ENCODE measurements around the gene CDYL2.
"Not testable (repeated sequence)": the region's sequence is repeated elsewhere in the genome, so short reads cannot be mapped to it uniquely, and the experiment has no call there.

The CDYL2 gene

GRCh38 chr16:80727066-80727763, 77.2 kb downstream of the CDYL2 start:
- H3K4me1 ChIP-seq (ENCODE audit: control insufficient read depth, insufficient read depth, low read length); H3K4me3 ChIP-seq (ENCODE audit: low read depth, low read length); H3K27ac ChIP-seq (ENCODE audit: low read depth, low read length); H3K9ac ChIP-seq (ENCODE audit: low read length); H3K27me3 ChIP-seq (ENCODE audit: control insufficient read depth, insufficient read depth, low read length); H3K36me3 ChIP-seq (ENCODE audit: control insufficient read depth, insufficient read depth, low read length): not testable (repeated sequence)
- H3K9me3 ChIP-seq (ENCODE audit: control insufficient read depth, insufficient read depth, low read depth, low read length): peaks cover 11% of the 10 kb centered on the region; the same call in 1 of the 2 replicates

- no peak overlapping the region for H3K27ac ChIP-seq (ENCODE audit: low read depth, low read length)
- no peaks in the 10 kb centered on the region for H3K36me3 ChIP-seq (ENCODE audit: control insufficient read depth, insufficient read depth, low read length)
- H3K9me3 ChIP-seq (ENCODE audit: control insufficient read depth, insufficient read depth, low read depth, low read length): peaks cover 11% of the 10 kb centered on the region; the same call in 1 of the 2 replicates
- no peaks in the 10 kb centered on the region for H3K4me1 ChIP-seq (ENCODE audit: control insufficient read depth, insufficient read depth, low read length)
- H3K27me3 ChIP-seq (ENCODE audit: control insufficient read depth, insufficient read depth, low read length): no peaks in the 10 kb centered on the region
- no peak overlapping the region for H3K4me3 ChIP-seq (ENCODE audit: low read depth, low read length)
- no peak overlapping the region for H3K9ac ChIP-seq (ENCODE audit: low read length)
Measured at GRCh38 chr16:80725566-80726162, 78.7 kb downstream of the CDYL2 start.

DNA sequence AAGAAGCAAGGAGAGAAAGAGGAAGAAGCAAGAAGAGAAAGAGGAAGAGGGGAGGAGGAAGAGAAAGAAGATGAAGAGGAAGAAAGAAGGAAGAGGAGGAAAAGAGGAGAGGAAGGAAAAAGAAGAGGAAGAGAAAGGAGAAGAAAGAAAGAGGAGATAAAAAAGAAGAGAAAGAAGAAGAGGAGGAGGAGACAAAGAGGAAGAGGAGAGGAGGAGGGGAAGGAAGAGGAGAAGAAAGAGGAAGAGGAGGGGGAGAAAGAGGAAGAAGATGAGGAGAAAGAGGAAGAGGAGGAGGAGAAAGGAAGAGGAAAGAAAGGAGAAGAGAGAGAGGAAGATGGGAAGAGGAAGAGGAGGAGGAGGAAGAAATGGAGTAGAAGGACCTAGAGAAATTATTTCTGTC, 80.4 kb downstream of the CDYL2 start:
- H3K4me3 ChIP-seq (ENCODE audit: low read depth, low read length): no peak overlapping the region
- H3K9ac ChIP-seq (ENCODE audit: low read length): no peak overlapping the region
- H3K4me1 ChIP-seq (ENCODE audit: control insufficient read depth, insufficient read depth, low read length): no peaks in the 10 kb centered on the region
- peaks cover 11% of the 10 kb centered on the region; the same call in 1 of the 2 replicates for H3K9me3 ChIP-seq (ENCODE audit: control insufficient read depth, insufficient read depth, low read depth, low read length)
- no peaks in the 10 kb centered on the region for H3K36me3 ChIP-seq (ENCODE audit: control insufficient read depth, insufficient read depth, low read length)
- no peak overlapping the region for H3K27ac ChIP-seq (ENCODE audit: low read depth, low read length)
- no peaks in the 10 kb centered on the region for H3K27me3 ChIP-seq (ENCODE audit: control insufficient read depth, insufficient read depth, low read length)

DNA sequence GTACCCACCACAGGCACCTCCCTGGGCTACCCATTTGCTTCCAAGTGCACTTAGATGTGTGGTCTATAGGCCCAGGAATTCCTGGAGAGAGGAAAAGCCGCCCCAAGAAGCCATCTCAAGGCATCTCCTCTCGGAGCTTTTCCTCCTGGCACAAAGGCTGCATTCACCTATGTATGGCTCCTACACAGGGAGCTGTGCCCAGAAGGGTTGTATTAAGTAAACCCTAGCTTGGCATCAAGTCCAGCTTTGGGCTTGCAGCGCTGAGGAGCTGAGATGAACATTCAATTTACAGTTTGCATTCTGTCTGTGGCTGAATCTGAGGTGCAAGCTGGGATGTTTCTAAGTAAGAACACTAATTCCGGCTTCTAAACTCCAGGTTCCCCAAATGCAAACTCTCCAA, 81.3 kb downstream of the CDYL2 start:
- Histone ChIP-seq H3K9ac (ENCODE audit: low read length) (no peak overlapping the region), H3K36me3 (ENCODE audit: control insufficient read depth, insufficient read depth, low read length) (no peaks in the 10 kb centered on the region), H3K27me3 (ENCODE audit: control insufficient read depth, insufficient read depth, low read length) (no peaks in the 10 kb centered on the region), H3K9me3 (ENCODE audit: control insufficient read depth, insufficient read depth, low read depth, low read length) (peaks cover 11% of the 10 kb centered on the region; the same call in 1 of the 2 replicates), H3K4me1 (ENCODE audit: control insufficient read depth, insufficient read depth, low read length) (peaks cover 6% of the 10 kb centered on the region), H3K4me3 (ENCODE audit: low read depth, low read length) (no peak overlapping the region), H3K27ac (ENCODE audit: low read depth, low read length) (no peak overlapping the region)

DNA sequence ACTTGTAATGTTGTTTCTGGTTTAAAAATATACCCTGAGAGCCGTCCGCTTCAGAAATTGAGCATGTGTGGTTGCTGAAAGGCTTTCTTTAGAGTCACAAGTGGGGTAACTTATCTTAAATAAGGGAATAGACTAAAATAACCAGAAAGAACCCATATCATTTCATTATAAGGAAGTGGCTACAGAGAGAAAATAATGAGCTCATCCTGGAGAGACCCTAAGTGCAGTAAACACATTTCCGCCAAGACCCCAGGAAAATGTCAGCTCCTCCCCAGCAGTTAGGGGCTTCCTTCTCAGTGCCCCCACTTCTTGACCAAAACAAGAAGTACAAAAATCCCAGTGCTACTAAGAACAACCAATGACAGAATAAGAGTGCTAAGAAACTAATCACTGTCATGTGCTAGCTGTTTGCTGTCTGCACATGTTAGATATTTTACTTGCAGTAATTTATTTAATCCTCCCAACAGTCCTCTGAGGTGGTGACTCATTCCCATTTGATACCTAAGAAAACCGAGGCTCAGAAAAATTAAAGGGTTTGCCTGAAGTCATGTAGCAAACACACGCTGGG, 83.5 kb downstream of the CDYL2 start:
- Histone ChIP-seq H3K9ac (ENCODE audit: low read length) (no peak overlapping the region), H3K9me3 (ENCODE audit: control insufficient read depth, insufficient read depth, low read depth, low read length) (0 out of 2 replicates have a peak, but pooled peaks cover 6% of the 10 kb centered on the region), H3K27ac (ENCODE audit: low read depth, low read length) (no peak overlapping the region), H3K27me3 (ENCODE audit: control insufficient read depth, insufficient read depth, low read length) (no peaks in the 10 kb centered on the region), H3K4me1 (ENCODE audit: control insufficient read depth, insufficient read depth, low read length) (peaks cover 6% of the 10 kb centered on the region), H3K36me3 (ENCODE audit: control insufficient read depth, insufficient read depth, low read length) (no peaks in the 10 kb centered on the region), H3K4me3 (ENCODE audit: low read depth, low read length) (no peak overlapping the region)

DNA sequence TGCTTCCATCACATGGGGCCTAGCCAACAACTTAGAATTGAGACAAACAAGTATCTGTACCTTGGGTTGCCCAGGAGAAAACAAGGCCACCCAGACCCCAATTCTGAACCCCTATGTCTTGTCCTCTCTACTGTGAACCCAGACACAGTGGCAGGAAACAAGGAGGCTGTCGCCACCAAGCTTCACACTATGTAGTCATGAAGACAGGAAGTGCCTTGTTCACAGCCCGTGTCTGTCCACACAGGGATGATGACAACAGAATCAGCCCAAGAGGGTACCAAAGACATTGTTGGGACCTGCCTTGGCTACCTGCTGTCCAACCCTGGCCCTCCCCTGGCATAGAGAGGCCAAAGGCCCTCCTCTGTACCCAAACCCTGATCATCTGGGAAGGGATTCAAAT, 84.8 kb downstream of the CDYL2 start:
- H3K27ac ChIP-seq (ENCODE audit: low read depth, low read length): no peak overlapping the region
- H3K4me1 ChIP-seq (ENCODE audit: control insufficient read depth, insufficient read depth, low read length): peaks cover 6% of the 10 kb centered on the region
- H3K9me3 ChIP-seq (ENCODE audit: control insufficient read depth, insufficient read depth, low read depth, low read length): 0 out of 2 replicates have a peak, but pooled peaks cover 6% of the 10 kb centered on the region
- H3K36me3 ChIP-seq (ENCODE audit: control insufficient read depth, insufficient read depth, low read length): no peaks in the 10 kb centered on the region
- H3K4me3 ChIP-seq (ENCODE audit: low read depth, low read length): no peak overlapping the region
- no peak overlapping the region for H3K9ac ChIP-seq (ENCODE audit: low read length)
- H3K27me3 ChIP-seq (ENCODE audit: control insufficient read depth, insufficient read depth, low read length): no peaks in the 10 kb centered on the region

DNA sequence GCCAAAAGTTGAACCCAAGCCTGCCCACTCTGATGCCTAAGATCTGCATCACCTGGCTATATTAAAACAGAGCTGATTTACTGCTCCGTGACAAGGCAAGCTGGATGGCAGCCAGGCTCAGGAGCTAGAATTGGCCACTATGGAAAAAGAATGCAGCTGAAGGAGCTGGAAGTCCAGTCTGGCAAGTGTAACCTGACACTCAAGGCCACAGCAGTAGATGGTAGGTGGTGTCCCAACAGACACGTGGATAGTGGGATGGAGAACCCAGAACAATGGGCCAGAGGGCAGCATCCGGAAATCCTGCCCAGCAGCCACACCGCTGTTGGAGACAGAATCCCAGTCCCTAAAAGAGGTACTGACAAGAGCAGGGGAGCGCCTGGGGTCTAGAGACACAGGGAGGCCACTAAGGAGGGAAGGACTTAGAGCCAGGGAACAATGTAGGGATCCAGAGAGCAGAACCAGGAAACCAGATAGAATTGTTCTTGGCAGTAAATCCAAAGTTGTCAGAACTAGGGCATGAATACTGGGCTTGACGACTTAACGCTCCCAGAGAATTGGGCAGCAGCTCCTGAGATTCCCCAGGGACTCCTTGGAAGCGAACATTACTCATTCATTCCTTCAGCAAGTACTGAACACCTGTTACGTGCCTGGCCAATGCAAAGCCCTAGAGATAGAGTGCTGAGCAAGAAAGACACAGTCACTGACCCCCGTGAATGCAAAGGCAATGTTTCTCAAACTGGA, 85.7 kb downstream of the CDYL2 start:
- no peaks in the 10 kb centered on the region for H3K27me3 ChIP-seq (ENCODE audit: control insufficient read depth, insufficient read depth, low read length)

GRCh38 chr16:80717611-80718010, 86.8 kb downstream of the CDYL2 start:
- 0 out of 2 replicates have a peak, but pooled peaks cover 2% of the 10 kb centered on the region for H3K9me3 ChIP-seq (ENCODE audit: control insufficient read depth, insufficient read depth, low read depth, low read length)
- no peak overlapping the region for H3K4me3 ChIP-seq (ENCODE audit: low read depth, low read length)
- no peaks in the 10 kb centered on the region for H3K36me3 ChIP-seq (ENCODE audit: control insufficient read depth, insufficient read depth, low read length)
- H3K4me1 ChIP-seq (ENCODE audit: control insufficient read depth, insufficient read depth, low read length): peaks cover 6% of the 10 kb centered on the region
- H3K27me3 ChIP-seq (ENCODE audit: control insufficient read depth, insufficient read depth, low read length): no peaks in the 10 kb centered on the region
- H3K9ac ChIP-seq (ENCODE audit: low read length): no peak overlapping the region
- no peak overlapping the region for H3K27ac ChIP-seq (ENCODE audit: low read depth, low read length)

More for the DNA sequence above, 85.7 kb downstream of the CDYL2 start:
- Histone ChIP-seq H3K4me3 (ENCODE audit: low read depth, low read length) (no peak overlapping the region), H3K9ac (ENCODE audit: low read length) (no peak overlapping the region), H3K9me3 (ENCODE audit: control insufficient read depth, insufficient read depth, low read depth, low read length) (0 out of 2 replicates have a peak, but pooled peaks cover 6% of the 10 kb centered on the region), H3K27ac (ENCODE audit: low read depth, low read length) (no peak overlapping the region), H3K4me1 (ENCODE audit: control insufficient read depth, insufficient read depth, low read length) (peaks cover 6% of the 10 kb centered on the region), H3K36me3 (ENCODE audit: control insufficient read depth, insufficient read depth, low read length) (no peaks in the 10 kb centered on the region)

- Histone ChIP-seq H3K36me3 (ENCODE audit: control insufficient read depth, insufficient read depth, low read length) (no peaks in the 10 kb centered on the region), H3K9ac (ENCODE audit: low read length) (no peak overlapping the region), H3K9me3 (ENCODE audit: control insufficient read depth, insufficient read depth, low read depth, low read length) (no peaks in the 10 kb centered on the region), H3K4me3 (ENCODE audit: low read depth, low read length) (no peak overlapping the region), H3K27me3 (ENCODE audit: control insufficient read depth, insufficient read depth, low read length) (no peaks in the 10 kb centered on the region), H3K4me1 (ENCODE audit: control insufficient read depth, insufficient read depth, low read length) (peaks cover 6% of the 10 kb centered on the region), H3K27ac (ENCODE audit: low read depth, low read length) (no peak overlapping the region)
Measured at GRCh38 chr16:80716564-80717139, 87.7 kb downstream of the CDYL2 start.

GRCh38 chr16:80711406-80711805, 93.0 kb downstream of the CDYL2 start:
- Histone ChIP-seq H3K9ac (ENCODE audit: low read length) (no peak overlapping the region), H3K27ac (ENCODE audit: low read depth, low read length) (no peak overlapping the region), H3K36me3 (ENCODE audit: control insufficient read depth, insufficient read depth, low read length) (no peaks in the 10 kb centered on the region), H3K4me3 (ENCODE audit: low read depth, low read length) (no peak overlapping the region), H3K9me3 (ENCODE audit: control insufficient read depth, insufficient read depth, low read depth, low read length) (no peaks in the 10 kb centered on the region), H3K4me1 (ENCODE audit: control insufficient read depth, insufficient read depth, low read length) (no peaks in the 10 kb centered on the region), H3K27me3 (ENCODE audit: control insufficient read depth, insufficient read depth, low read length) (no peaks in the 10 kb centered on the region)

Data from HUES6 (cell line).